NT2/D1 (cell line): ENCODE data around the gene RBBP8NL.

Experiments used
- DNase-seq: peaks from one replicate; pipeline ENCODE4 v3.0.0-alpha.2; 2011; ENCODE audit warnings: low read depth, low spot score
- H3K27me3 ChIP-seq: 2 replicates; pipeline ENCODE4 v1.6.0; 2011; ENCODE audit warnings: mild to moderate bottlenecking; ENCODE audit not compliant: insufficient read length, insufficient read depth
- H3K36me3 ChIP-seq: 2 replicates; pipeline ENCODE4 v1.6.1; 2011; ENCODE audit warnings: mild to moderate bottlenecking, low read length, mixed read lengths; ENCODE audit not compliant: insufficient read depth, insufficient read length
- H3K4me1 ChIP-seq: 2 replicates; pipeline ENCODE4 v1.5.1; 2011; ENCODE audit not compliant: insufficient read depth, insufficient read length
- H3K4me3 ChIP-seq: 2 replicates; pipeline ENCODE4 v1.5.1; 2011; ENCODE audit warnings: low read depth; ENCODE audit not compliant: insufficient read length
- H3K9ac ChIP-seq: 2 replicates; pipeline ENCODE4 v1.6.0; 2011; ENCODE audit warnings: low read depth; ENCODE audit not compliant: insufficient read length
- H3K9me3 ChIP-seq: 2 replicates; pipeline ENCODE4 v1.5.1; 2011; ENCODE audit warnings: mild to moderate bottlenecking, low read length; ENCODE audit not compliant: insufficient read depth
- SUZ12 ChIP-seq: IDR thresholded peaks from 2 replicates; pipeline ENCODE4 v1.6.1; 2011; ENCODE audit not compliant: insufficient read length, insufficient read depth; ENCODE audit errors: extremely low read depth
- YY1 ChIP-seq: IDR thresholded peaks from 2 replicates; pipeline ENCODE4 v1.6.1; 2011; ENCODE audit not compliant: insufficient read length, insufficient read depth
- ZNF274 ChIP-seq: IDR thresholded peaks from 2 replicates; pipeline ENCODE4 v1.6.1; 2011; ENCODE audit warnings: mild to moderate bottlenecking, low read depth, low read length

Gene RBBP8NL

GRCh38 chr20:62361799-62362589, 65.3 kb downstream of the RBBP8NL start:
- no peak overlapping the region for H3K4me3 ChIP-seq
- TF ChIP-seq SUZ12 (no peak), ZNF274 (no peak), YY1 (no peak)
- H3K9ac ChIP-seq: peak overlapping the region; percentile 81
- no peak for DNase-seq
- H3K36me3 ChIP-seq: peaks cover 72% of the 10 kb centered on the region
- H3K27me3 ChIP-seq: no peaks in the 10 kb centered on the region
- no peaks in the 10 kb centered on the region for H3K9me3 ChIP-seq
- H3K4me1 ChIP-seq: peaks cover 65% of the 10 kb centered on the region

- DNase-seq: no peak
These were observed 66.2 kb downstream of the RBBP8NL start for GRCh38 chr20:62360854-62361798.

More at GRCh38 chr20:62360854-62361798, 66.2 kb downstream of the RBBP8NL start:
- Histone ChIP-seq H3K36me3 (peaks cover 79% of the 10 kb centered on the region), H3K9ac (peak overlapping the region; percentile 81), H3K4me3 (peak overlapping the region; percentile 11), H3K9me3 (no peaks in the 10 kb centered on the region), H3K27me3 (no peaks in the 10 kb centered on the region), H3K4me1 (peaks cover 70% of the 10 kb centered on the region)
- TF ChIP-seq SUZ12 (no peak), ZNF274 (no peak), YY1 (no peak)
